NCI-H1092 (cell line): ENCODE data around the gene RUVBL2.
"Not testable (repeated sequence)": the region's sequence is repeated elsewhere in the genome, so short reads cannot be mapped to it uniquely, and the experiment has no call there.

ENCODE experiments used
- DNase-seq: peaks from one replicate; lab custom pipeline; 2025; lab: John Stamatoyannopoulos, UW

The RUVBL2 gene

GRCh38 chr19:49018388-49019241 lies 24.9 kb downstream of the RUVBL2 start:
- not testable (repeated sequence) for DNase-seq

- DNase-seq = peak; percentile 10
These were observed 25.7 kb downstream of the RUVBL2 start for GRCh38 chr19:49019242-49019932.

- no peak for DNase-seq
These were observed 26.7 kb downstream of the RUVBL2 start for GRCh38 chr19:49020342-49020741.

- DNase-seq = no peak
These were observed 27.5 kb downstream of the RUVBL2 start for GRCh38 chr19:49020931-49021895.

GRCh38 chr19:49022116-49022515 lies 28.4 kb downstream of the RUVBL2 start:
- no peak for DNase-seq

- DNase-seq = not testable (repeated sequence)
These were observed 30.5 kb downstream of the RUVBL2 start, which contains the start of gene CGB3 for GRCh38 chr19:49024233-49024632. TSS of gene CGB3 (minus strand) at chr19:49024333. CDS start at chr19:49023971, 362 bp downstream.

GRCh38 chr19:49025088-49025487 lies 31.4 kb downstream of the RUVBL2 start:
- not testable (repeated sequence) for DNase-seq

GRCh38 chr19:49025599-49025998 lies 31.9 kb downstream of the RUVBL2 start:
- DNase-seq = not testable (repeated sequence)

GRCh38 chr19:49028686-49029085 lies 35.0 kb downstream of the RUVBL2 start:
- DNase-seq = not testable (repeated sequence)

GRCh38 chr19:49029749-49030148 lies 36.1 kb downstream of the RUVBL2 start:
- DNase-seq = not testable (repeated sequence)

- not testable (repeated sequence) for DNase-seq
These were observed 36.6 kb downstream of the RUVBL2 start for GRCh38 chr19:49030323-49030722.

- DNase-seq = not testable (repeated sequence)
These were observed 38.1 kb downstream of the RUVBL2 start, which contains the start of gene CGB2 for GRCh38 chr19:49031642-49032301. TSS of gene CGB2 (plus strand) at chr19:49031890. CDS start at chr19:49032096, 206 bp downstream.

- not testable (repeated sequence) for DNase-seq
These were observed 43.1 kb downstream of the RUVBL2 start, which contains the start of gene CGB1 for GRCh38 chr19:49036815-49037214. TSS of gene CGB1 (minus strand) at chr19:49036895. CDS start at chr19:49036711, 184 bp downstream.

GRCh38 chr19:49038111-49038510 lies 44.4 kb downstream of the RUVBL2 start:
- DNase-seq = not testable (repeated sequence)

- not testable (repeated sequence) for DNase-seq
These were observed 45.0 kb downstream of the RUVBL2 start for GRCh38 chr19:49038557-49039276.

- not testable (repeated sequence) for DNase-seq
These were observed 46.0 kb downstream of the RUVBL2 start for GRCh38 chr19:49039736-49040135.

GRCh38 chr19:49042177-49042576 lies 48.5 kb downstream of the RUVBL2 start:
- no peak for DNase-seq

- not testable (repeated sequence) for DNase-seq
These were observed 49.0 kb downstream of the RUVBL2 start for GRCh38 chr19:49042666-49043065.

- DNase-seq = not testable (repeated sequence)
These were observed 49.9 kb downstream of the RUVBL2 start, which contains the start of gene CGB5 for GRCh38 chr19:49043548-49043947. TSS of gene CGB5 (plus strand) at chr19:49043848. CDS start at chr19:49044210, 362 bp downstream.

GRCh38 chr19:49049011-49049410 lies 55.3 kb downstream of the RUVBL2 start, which contains the start of gene CGB8:
TSS of gene CGB8 (minus strand) at chr19:49049111. CDS start at chr19:49048739, 372 bp downstream.
- DNase-seq = not testable (repeated sequence)
